ENCODE results near the gene CFAP210.

Gene CFAP210

GRCh38 chr2:169676357-169676756, 17.8 kb downstream of the CFAP210 start:
- no peaks in the 10 kb centered on the region for H3K9me3 ChIP-seq (ENCODE audit: insufficient read depth, low read depth, low read length)
- no peak overlapping the region for H4K12ac ChIP-seq (ENCODE audit: low read depth, low read length)
- H3K4me3 ChIP-seq (ENCODE audit: low read depth, low read length) = no peak overlapping the region
- no peak overlapping the region for H3K23ac ChIP-seq (ENCODE audit: low read length)
- no peak overlapping the region for H3K4me2 ChIP-seq (ENCODE audit: low read length)
- no peaks in the 10 kb centered on the region for H3K27me3 ChIP-seq (ENCODE audit: insufficient read depth, low read length)
- no peak overlapping the region for H3K27ac ChIP-seq (ENCODE audit: low read depth, low read length)
- H2BK120ac ChIP-seq (ENCODE audit: insufficient read depth, low read length, poor library complexity) = no peak overlapping the region
- H4K8ac ChIP-seq (ENCODE audit: low read depth, low read length) = no peak overlapping the region
- no peak overlapping the region for H3K9ac ChIP-seq (ENCODE audit: low read length)
- no peak overlapping the region for H3K4ac ChIP-seq (ENCODE audit: low read depth, low read length)
- H3K14ac ChIP-seq (ENCODE audit: low read length) = no peak overlapping the region
- H2BK12ac ChIP-seq (ENCODE audit: low read length) = no peak overlapping the region
- no peak for DNase-seq
- H2BK5ac ChIP-seq (ENCODE audit: low read depth, low read length, poor library complexity) = no peak overlapping the region
- H3K36me3 ChIP-seq (ENCODE audit: control insufficient read depth in 1 of 2, insufficient read depth in 2 of 2, low read length in 2 of 2) = no peaks in the 10 kb centered on the region
- H3K4me1 ChIP-seq (ENCODE audit: control insufficient read depth in 1 of 2, insufficient read depth in 2 of 2, low read length in 2 of 2) = no peaks in the 10 kb centered on the region
- no peaks in the 10 kb centered on the region for H3K79me2 ChIP-seq (ENCODE audit: control insufficient read depth, insufficient read depth, low read length, poor library complexity)
- H4K91ac ChIP-seq (ENCODE audit: low read depth, low read length) = no peak overlapping the region
- no peaks in the 10 kb centered on the region for H3K79me1 ChIP-seq (ENCODE audit: low read length)
- no CpG with 5 or more reads among the region's 3 CpGs for WGBS (ENCODE audit: extremely low coverage, insufficient coverage, insufficient read length)
- no peak overlapping the region for H2AK5ac ChIP-seq (ENCODE audit: low read length)
- H2AFZ ChIP-seq (ENCODE audit: insufficient read depth, low read length, poor library complexity) = no peak overlapping the region
- H3K18ac ChIP-seq (ENCODE audit: low read length) = no peak overlapping the region

- H3K4ac ChIP-seq (ENCODE audit: low read depth, low read length) = no peak overlapping the region
Observed at GRCh38 chr2:169673921-169674320, 20.3 kb downstream of the CFAP210 start.

GRCh38 chr2:169673106-169673505, 21.1 kb downstream of the CFAP210 start:
- Histone ChIP-seq H3K9ac (ENCODE audit: low read length) (no peak overlapping the region), H3K4ac (ENCODE audit: low read depth, low read length) (no peak overlapping the region), H2AK5ac (ENCODE audit: low read length) (no peak overlapping the region), H3K27me3 (ENCODE audit: insufficient read depth, low read length) (no peaks in the 10 kb centered on the region), H4K91ac (ENCODE audit: low read depth, low read length) (no peak overlapping the region), H4K12ac (ENCODE audit: low read depth, low read length) (no peak overlapping the region), H3K9me3 (ENCODE audit: insufficient read depth, low read depth, low read length) (no peaks in the 10 kb centered on the region), H3K4me2 (ENCODE audit: low read length) (no peak overlapping the region), H2BK12ac (ENCODE audit: low read length) (no peak overlapping the region), H3K14ac (ENCODE audit: low read length) (no peak overlapping the region), H3K36me3 (ENCODE audit: control insufficient read depth in 1 of 2, insufficient read depth in 2 of 2, low read length in 2 of 2) (no peaks in the 10 kb centered on the region), H2AFZ (ENCODE audit: insufficient read depth, low read length, poor library complexity) (no peak overlapping the region), H3K23ac (ENCODE audit: low read length) (no peak overlapping the region), H2BK5ac (ENCODE audit: low read depth, low read length, poor library complexity) (no peak overlapping the region), H3K4me3 (ENCODE audit: low read depth, low read length) (no peak overlapping the region), H4K8ac (ENCODE audit: low read depth, low read length) (no peak overlapping the region), H3K79me2 (ENCODE audit: control insufficient read depth, insufficient read depth, low read length, poor library complexity) (no peaks in the 10 kb centered on the region), H3K18ac (ENCODE audit: low read length) (no peak overlapping the region), H3K27ac (ENCODE audit: low read depth, low read length) (no peak overlapping the region), H3K4me1 (ENCODE audit: control insufficient read depth in 1 of 2, insufficient read depth in 2 of 2, low read length in 2 of 2) (no peaks in the 10 kb centered on the region), H3K79me1 (ENCODE audit: low read length) (no peaks in the 10 kb centered on the region), H2BK120ac (ENCODE audit: insufficient read depth, low read length, poor library complexity) (no peak overlapping the region)
- DNase-seq = no peak
- WGBS (ENCODE audit: extremely low coverage, insufficient coverage, insufficient read length) = no CpG with 5 or more reads among the region's 3 CpGs

More at GRCh38 chr2:169673921-169674320, 20.3 kb downstream of the CFAP210 start:
- Histone ChIP-seq H4K8ac (ENCODE audit: low read depth, low read length) (no peak overlapping the region), H3K27me3 (ENCODE audit: insufficient read depth, low read length) (no peaks in the 10 kb centered on the region), H2BK120ac (ENCODE audit: insufficient read depth, low read length, poor library complexity) (no peak overlapping the region), H3K79me1 (ENCODE audit: low read length) (no peaks in the 10 kb centered on the region), H3K4me1 (ENCODE audit: control insufficient read depth in 1 of 2, insufficient read depth in 2 of 2, low read length in 2 of 2) (no peaks in the 10 kb centered on the region), H3K36me3 (ENCODE audit: control insufficient read depth in 1 of 2, insufficient read depth in 2 of 2, low read length in 2 of 2) (no peaks in the 10 kb centered on the region), H3K18ac (ENCODE audit: low read length) (no peak overlapping the region), H2AK5ac (ENCODE audit: low read length) (no peak overlapping the region), H3K9me3 (ENCODE audit: insufficient read depth, low read depth, low read length) (no peaks in the 10 kb centered on the region), H3K9ac (ENCODE audit: low read length) (no peak overlapping the region), H3K79me2 (ENCODE audit: control insufficient read depth, insufficient read depth, low read length, poor library complexity) (no peaks in the 10 kb centered on the region), H3K14ac (ENCODE audit: low read length) (no peak overlapping the region), H3K23ac (ENCODE audit: low read length) (no peak overlapping the region), H4K91ac (ENCODE audit: low read depth, low read length) (no peak overlapping the region), H2AFZ (ENCODE audit: insufficient read depth, low read length, poor library complexity) (no peak overlapping the region), H2BK5ac (ENCODE audit: low read depth, low read length, poor library complexity) (no peak overlapping the region), H3K4me2 (ENCODE audit: low read length) (no peak overlapping the region), H2BK12ac (ENCODE audit: low read length) (no peak overlapping the region), H3K4me3 (ENCODE audit: low read depth, low read length) (no peak overlapping the region), H4K12ac (ENCODE audit: low read depth, low read length) (no peak overlapping the region), H3K27ac (ENCODE audit: low read depth, low read length) (no peak overlapping the region)
- WGBS (ENCODE audit: extremely low coverage, insufficient coverage, insufficient read length) = no CpG with 5 or more reads among the region's 2 CpGs
- DNase-seq = no peak

GRCh38 chr2:169672406-169672805, 21.8 kb downstream of the CFAP210 start:
- Histone ChIP-seq H3K4ac (ENCODE audit: low read depth, low read length) (no peak overlapping the region), H2AK5ac (ENCODE audit: low read length) (no peak overlapping the region), H3K9ac (ENCODE audit: low read length) (no peak overlapping the region), H3K4me3 (ENCODE audit: low read depth, low read length) (no peak overlapping the region), H3K36me3 (ENCODE audit: control insufficient read depth in 1 of 2, insufficient read depth in 2 of 2, low read length in 2 of 2) (no peaks in the 10 kb centered on the region), H3K4me2 (ENCODE audit: low read length) (no peak overlapping the region), H3K27ac (ENCODE audit: low read depth, low read length) (no peak overlapping the region), H2BK120ac (ENCODE audit: insufficient read depth, low read length, poor library complexity) (no peak overlapping the region), H2AFZ (ENCODE audit: insufficient read depth, low read length, poor library complexity) (no peak overlapping the region), H2BK12ac (ENCODE audit: low read length) (no peak overlapping the region), H3K27me3 (ENCODE audit: insufficient read depth, low read length) (no peaks in the 10 kb centered on the region), H3K18ac (ENCODE audit: low read length) (no peak overlapping the region), H4K12ac (ENCODE audit: low read depth, low read length) (no peak overlapping the region), H3K14ac (ENCODE audit: low read length) (no peak overlapping the region), H3K79me2 (ENCODE audit: control insufficient read depth, insufficient read depth, low read length, poor library complexity) (no peaks in the 10 kb centered on the region), H4K91ac (ENCODE audit: low read depth, low read length) (no peak overlapping the region), H3K4me1 (ENCODE audit: control insufficient read depth in 1 of 2, insufficient read depth in 2 of 2, low read length in 2 of 2) (no peaks in the 10 kb centered on the region), H4K8ac (ENCODE audit: low read depth, low read length) (no peak overlapping the region), H2BK5ac (ENCODE audit: low read depth, low read length, poor library complexity) (no peak overlapping the region), H3K9me3 (ENCODE audit: insufficient read depth, low read depth, low read length) (no peaks in the 10 kb centered on the region), H3K79me1 (ENCODE audit: low read length) (no peaks in the 10 kb centered on the region), H3K23ac (ENCODE audit: low read length) (no peak overlapping the region)
- no peak for DNase-seq
- no CpG with 5 or more reads among the region's 6 CpGs for WGBS (ENCODE audit: extremely low coverage, insufficient coverage, insufficient read length)
